RPMI8226 (cell line): ENCODE measurements around the gene ST3GAL3.
"Not testable (repeated sequence)": the region's sequence is repeated elsewhere in the genome, so short reads cannot be mapped to it uniquely, and the experiment has no call there.

Experiments used
- DNase-seq: peaks from one replicate; pipeline ENCODE4 v3.0.0-alpha.2; 2015

The ST3GAL3 gene

DNA sequence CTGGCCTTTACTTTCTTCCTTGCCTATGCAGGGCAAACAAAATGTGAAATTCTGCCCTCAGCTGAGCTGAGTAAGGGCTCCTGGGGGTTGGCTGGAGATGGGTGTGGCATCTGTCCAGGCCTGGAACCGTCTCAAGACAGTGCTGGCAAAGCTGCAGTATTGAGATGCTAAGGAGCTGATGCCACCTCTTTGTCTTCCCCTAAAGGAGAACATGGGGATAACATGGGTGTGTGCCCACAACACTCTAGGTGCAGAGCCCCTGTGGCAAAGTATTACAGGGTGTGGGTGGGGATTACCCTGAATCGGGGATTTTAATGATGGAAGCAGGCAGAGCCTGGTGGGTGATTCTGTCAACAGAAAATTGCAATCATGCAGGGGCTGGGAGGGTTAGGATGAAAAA is 2.5 kb upstream of the ST3GAL3 start:
- peak; percentile 33 for DNase-seq

GRCh38 chr1:43705334-43705733 is 2.0 kb upstream of the ST3GAL3 start:
- no peak for DNase-seq

GRCh38 chr1:43705982-43706597 is 1.2 kb upstream of the ST3GAL3 start:
- DNase-seq: peak; percentile 11

DNA sequence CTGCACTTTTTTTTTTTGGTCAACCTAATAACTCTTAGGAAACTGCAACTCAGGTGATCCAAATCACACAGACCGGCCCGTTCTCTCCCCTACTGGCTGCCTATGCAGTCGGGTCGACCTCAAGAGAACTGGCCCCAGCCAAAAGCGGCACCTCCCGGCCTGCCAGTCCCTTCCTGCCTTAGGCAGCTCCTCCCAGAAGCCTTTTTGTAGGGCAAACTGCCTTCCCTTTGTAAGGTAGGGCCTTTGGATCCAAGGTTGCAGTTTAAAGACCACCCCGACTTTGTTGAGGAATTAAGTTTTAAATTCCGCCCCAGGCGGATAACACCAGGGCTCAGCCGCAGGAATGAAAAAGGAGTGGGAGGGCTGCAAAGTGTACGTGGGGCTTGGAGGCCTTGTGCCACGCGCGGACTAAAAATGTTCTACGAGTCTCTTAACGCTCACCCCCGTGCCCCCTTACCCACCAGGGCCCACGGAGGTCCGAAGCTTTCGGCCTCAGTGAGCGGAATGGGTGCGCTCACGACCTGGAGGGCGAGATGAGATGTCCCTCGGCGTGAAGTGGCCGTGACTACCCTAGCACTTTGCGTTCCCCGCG is 642 bp upstream of the ST3GAL3 start:
- DNase-seq: peak; percentile 65

DNA sequence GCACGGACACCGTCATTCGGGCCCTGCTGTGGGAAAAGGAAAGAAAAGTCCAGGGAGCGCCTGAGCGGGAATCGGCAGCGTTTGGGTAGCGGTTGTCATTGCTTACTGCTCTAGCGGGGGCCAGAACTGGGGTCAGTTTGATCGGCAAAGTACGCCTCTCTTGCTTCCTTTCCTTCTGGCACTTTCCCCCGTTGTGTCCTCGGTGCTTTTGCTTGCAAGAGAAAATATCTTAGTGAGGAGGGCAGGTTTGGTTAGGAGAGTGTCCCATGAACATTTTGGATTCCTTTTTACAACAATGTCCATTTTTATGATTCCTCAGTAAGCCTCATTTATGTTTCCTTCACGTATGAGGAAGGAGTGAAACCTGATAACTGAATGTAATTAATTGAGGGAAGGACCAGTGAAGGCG is 670 bp downstream of the ST3GAL3 start:
- DNase-seq: no peak

- DNase-seq: no peak
Measured at GRCh38 chr1:43711049-43711448, 3.7 kb downstream of the ST3GAL3 start.

DNA sequence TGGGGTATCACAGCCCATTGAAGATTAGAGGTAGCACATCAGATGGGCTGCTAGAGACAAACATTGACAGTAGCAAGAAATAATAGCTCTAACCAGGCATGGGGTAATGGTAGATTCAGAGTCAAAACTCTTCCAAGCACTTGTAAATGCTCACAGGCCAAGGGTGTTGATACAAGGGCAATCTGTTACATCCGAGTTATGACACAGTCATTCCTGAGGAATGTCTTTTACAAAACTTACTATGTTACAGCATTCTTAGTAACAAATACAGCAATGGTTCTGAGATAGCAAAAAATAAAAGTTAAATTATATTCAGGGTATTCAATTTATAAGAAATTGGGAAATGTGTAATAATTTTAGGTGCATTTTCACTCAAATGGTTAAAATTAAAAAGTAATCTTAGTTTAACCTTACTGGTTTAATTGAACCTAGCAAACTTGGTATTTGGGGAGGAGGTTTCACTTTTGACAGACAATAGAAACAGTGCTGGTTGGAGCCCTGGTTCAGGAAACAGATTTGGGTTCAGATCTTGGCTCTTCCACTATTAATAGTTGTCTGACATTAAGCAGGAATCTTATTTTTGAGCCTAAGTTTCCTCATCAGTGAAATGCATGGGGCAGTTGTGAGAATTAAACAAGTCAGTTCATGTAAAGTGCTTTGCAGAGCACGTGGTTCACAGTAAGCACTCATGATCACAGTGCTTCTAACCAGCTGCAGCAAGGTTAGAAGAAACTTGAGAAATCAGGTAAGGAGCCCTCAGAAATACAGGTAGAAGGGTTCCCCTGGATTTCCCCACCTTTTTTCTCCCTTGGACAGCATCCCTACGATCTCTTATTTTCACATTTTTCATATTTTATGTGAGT is 4.4 kb downstream of the ST3GAL3 start:
- no peak for DNase-seq

DNA sequence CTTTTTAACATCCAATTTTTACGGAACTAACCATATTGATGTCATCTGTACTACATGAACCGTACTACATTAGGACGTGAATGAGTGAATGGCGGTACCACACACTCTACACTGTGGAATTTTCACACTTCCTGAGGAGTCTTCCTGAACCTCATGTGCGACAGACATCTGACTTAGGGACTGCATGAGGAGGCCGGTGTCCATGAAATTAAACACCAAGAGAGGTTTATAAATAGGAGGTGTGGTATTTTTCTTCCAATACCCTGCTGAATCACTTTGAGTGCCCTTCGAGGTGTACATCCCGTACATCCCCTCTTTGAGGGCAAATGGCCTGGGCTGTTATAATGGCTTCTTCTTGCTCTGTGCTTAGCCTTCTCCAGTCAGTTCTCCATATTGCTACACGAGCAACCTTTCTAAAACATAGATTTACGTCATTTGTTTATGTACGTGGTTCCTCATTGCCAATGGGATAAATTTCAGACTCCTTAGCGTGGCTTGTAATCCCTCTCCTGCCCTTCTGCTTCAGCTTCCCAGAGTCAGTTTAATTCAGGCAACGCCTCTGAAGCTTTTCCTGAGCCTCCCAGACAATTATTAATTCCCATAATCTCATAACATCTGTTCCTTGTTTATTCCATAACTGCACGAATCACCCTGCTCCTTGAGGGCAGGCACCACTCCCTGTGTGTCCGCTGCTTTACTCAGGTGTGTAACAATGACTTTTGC is 9.4 kb downstream of the ST3GAL3 start:
- DNase-seq: no peak

DNA sequence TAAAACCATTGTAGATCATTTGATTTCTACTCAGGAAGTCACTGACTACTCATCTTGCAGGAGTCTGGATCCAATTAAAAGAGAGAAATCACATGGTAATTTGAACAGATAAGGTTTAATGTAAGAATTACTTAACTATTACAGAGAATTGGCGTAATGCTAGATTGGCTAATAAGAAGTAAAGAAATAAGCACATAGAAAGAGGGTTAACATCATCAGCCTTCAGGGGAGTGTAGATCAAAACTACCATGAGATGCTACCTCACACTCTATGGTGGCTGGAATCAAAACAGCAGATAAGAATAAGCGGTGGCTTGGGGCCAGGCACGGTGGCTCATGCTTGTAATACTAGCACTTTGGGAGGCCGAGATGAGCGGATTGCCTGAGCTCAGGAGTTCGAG is 11.7 kb downstream of the ST3GAL3 start:
- DNase-seq: no peak

GRCh38 chr1:43719670-43720419 is 12.5 kb downstream of the ST3GAL3 start:
- not testable (repeated sequence) for DNase-seq

- no peak for DNase-seq
Measured at GRCh38 chr1:43722810-43723209, 15.5 kb downstream of the ST3GAL3 start.

DNA sequence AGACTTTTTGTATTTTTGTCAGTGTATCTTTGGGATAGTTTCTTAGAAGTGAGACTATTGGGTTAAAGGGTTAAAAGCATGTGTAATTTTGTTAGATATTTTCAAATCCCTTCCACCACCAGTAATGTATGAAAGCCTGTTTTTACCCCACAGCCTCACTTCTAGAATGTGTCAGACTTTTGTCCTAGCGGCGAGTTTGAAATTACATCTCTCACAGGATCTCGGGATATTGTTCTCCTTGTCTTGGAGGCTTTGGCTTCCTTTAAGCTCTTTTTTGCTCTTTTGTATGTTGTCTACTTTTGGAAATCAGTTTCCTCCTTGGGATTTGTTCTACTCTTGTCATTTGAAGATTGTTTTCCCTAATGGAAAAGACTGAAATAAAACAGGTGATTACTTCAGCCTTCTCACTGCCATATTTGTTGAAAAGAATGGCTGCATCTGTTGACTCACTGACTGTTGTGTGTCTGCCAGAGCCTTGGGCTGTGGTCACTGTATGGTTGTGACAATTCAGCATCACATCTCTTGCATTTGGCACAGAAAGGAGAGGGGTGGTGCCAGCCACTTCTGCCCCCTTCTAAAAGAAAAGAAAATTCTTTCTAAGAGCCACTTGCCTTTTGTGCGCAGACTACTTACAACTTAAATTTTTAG is 22.6 kb downstream of the ST3GAL3 start:
- no peak for DNase-seq

- DNase-seq: no peak
Measured at GRCh38 chr1:43731867-43732531, 24.7 kb downstream of the ST3GAL3 start.

- no peak for DNase-seq
Measured at GRCh38 chr1:43736819-43737218, 29.5 kb downstream of the ST3GAL3 start.

DNA sequence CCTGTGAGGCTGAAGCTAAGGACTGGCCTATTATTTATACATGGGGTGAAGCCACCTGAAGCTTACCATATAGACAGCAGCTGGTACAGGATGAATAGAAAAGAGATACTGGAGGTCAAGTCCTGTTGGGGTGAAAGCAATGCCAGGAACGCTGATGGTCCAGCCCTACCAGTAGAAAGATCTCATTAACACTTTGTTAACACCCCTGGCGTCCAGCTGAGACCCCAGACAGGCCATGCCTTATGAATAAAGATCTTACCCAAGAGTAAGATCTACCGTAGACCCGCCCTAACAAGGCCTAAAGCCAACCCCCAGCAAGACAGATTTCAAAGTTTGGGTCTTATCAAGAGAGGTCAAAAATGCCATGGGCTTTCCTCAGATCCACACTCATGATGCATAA is 34.7 kb downstream of the ST3GAL3 start:
- no peak for DNase-seq

DNA sequence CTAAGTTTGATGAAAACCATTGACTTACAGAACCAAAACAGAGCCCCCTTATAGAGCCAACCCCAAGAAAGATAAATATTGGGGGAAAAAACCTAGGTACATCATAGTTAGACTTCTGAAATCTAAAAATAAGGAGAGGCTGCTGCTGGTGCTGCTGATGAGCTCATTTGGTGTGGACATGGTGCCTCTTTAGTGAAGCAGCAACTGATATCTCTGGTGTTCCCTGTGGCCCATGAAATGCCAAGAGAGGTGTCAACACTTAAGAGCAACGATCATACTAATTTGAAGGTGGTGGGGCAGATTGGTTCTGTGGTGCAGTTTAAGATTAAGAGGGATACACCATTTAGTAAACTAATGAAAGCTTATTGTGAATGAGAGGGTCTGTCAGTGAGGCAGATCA is 35.9 kb downstream of the ST3GAL3 start:
- DNase-seq: no peak

GRCh38 chr1:43747736-43748135 is 40.4 kb downstream of the ST3GAL3 start:
- no peak for DNase-seq

DNA sequence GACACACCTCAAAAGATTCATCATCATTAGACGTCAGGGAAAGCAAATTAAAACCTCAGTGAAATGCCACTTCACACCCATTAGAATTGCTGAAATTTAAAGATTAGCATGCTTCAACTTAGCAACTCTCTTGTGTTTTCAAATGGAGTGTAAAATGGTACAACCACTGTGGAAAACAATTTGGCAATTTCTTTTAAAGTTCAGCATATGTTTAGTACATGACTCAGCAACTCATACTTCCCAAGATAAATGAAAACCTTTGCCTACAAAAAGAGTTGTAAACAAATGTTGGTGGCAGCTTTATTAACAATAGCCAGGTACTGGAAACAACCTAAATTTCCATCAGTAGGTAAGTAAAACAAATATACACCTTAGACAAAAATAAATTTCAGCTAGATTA is 42.7 kb downstream of the ST3GAL3 start:
- no peak for DNase-seq

DNA sequence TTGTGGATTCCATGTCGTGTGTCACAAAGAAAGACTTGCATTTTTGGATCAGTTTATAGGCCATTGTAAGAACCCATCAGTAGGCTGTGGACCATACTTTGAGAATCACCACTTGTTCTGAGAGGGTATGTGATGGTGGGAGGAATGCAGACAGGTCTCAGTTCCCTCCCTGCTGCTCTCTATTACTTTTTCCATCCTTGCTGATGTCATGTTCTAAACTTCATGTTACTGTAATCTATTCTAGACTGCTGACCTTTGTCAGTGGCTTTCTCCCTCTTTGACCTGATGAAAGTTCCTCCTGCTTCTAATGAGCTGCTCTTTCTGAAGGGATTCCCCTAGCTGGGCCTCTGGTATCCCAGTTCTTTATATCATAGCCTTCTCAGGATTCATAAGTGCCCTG is 46.1 kb downstream of the ST3GAL3 start:
- DNase-seq: no peak

- DNase-seq: no peak
Measured at GRCh38 chr1:43754892-43755291, 47.6 kb downstream of the ST3GAL3 start.

- no peak for DNase-seq
Measured at GRCh38 chr1:43757343-43758053, 50.2 kb downstream of the ST3GAL3 start.
